HAP-1 (cell line): ENCODE results near the gene DAB1.

Experiments
- DNase-seq, 2 experiments: peaks; one replicate each; pipeline ENCODE4 v3.0.0-alpha.2; 2016 to 2020; ENCODE audit warnings: low spot score in 2 of 2
- H3K27me3 ChIP-seq: fragments of 250-450 bp; sonication (Bioruptor Pico); 2 replicates; pipeline ENCODE4 v1.5.1; 2020; ENCODE audit warnings: low read depth, mild to moderate bottlenecking, moderate library complexity
- H3K36me3 ChIP-seq: fragments of 250-450 bp; sonication (Bioruptor Pico); replicated peaks from 2 replicates; pipeline ENCODE4 v1.5.1; 2020; ENCODE audit warnings: mild to moderate bottlenecking
- H3K4me1 ChIP-seq: fragments of 250-450 bp; sonication (Bioruptor Pico); 2 replicates; pipeline ENCODE4 v1.5.1; 2020; ENCODE audit warnings: mild to moderate bottlenecking
- H3K4me3 ChIP-seq: fragments of 250-450 bp; sonication (Bioruptor Pico); 2 replicates; pipeline ENCODE4 v1.5.1; 2020; ENCODE audit warnings: mild to moderate bottlenecking, moderate library complexity
- H3K9me3 ChIP-seq: fragments of 250-450 bp; sonication (Bioruptor Pico); 2 replicates; pipeline ENCODE4 v1.5.1; 2020; ENCODE audit warnings: mild to moderate bottlenecking, moderate library complexity
- in situ Hi-C: fragments of 300-500 bp; cut with MboI; formaldehyde crosslinking; loops from 3 replicates; pipeline ENCODE4 v1.14.3; 2020; ENCODE audit warnings: low sequenced_read_pairs, inconsistent platforms, mixed read lengths

The DAB1 gene

DNA sequence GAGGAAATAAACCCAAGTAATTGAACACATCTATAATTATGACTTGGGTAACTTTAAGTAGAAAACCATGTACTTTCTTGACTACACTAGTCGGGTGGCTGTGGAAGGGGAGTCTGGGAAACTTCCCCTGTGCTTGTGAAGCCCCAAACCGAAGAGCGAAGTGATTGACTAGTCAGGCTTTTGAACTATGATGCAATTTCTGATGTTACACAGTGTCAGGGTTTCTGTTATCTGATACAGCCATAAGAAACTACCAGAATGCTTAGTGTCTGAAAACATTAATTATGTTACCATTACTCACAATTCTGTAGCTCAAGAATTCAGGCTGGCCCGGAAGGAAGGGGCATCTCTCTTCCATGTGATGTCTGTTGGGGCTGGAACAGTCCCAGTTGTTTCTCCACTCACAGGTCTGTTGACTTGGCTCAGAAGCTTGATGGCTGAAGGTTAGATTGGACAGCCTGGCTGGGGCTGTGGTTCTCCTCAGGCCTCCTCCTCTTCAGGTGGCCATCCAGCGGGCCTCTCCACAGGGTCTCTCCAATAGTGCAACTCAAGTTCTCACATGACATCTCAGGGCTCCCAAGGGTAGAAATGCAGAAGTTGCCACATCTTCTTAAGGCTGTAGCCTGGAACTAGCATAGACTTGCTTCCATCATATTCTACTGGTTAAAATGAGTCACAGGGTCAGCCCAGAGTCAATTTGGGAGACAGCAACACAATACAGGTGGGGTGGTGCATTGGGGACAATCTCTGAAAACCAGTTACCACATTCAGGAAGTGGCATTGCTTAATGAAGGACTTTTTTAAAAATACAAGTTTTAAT, 449.7 kb downstream of the DAB1 start:
- Histone ChIP-seq H3K4me3 (no peak overlapping the region), H3K4me1 (no peaks in the 10 kb centered on the region), H3K9me3 (no peaks in the 10 kb centered on the region), H3K27me3 (no peaks in the 10 kb centered on the region), H3K36me3 (no peaks in the 10 kb centered on the region)
- in situ Hi-C loops = no loop called here
- no peak for DNase-seq

DNA sequence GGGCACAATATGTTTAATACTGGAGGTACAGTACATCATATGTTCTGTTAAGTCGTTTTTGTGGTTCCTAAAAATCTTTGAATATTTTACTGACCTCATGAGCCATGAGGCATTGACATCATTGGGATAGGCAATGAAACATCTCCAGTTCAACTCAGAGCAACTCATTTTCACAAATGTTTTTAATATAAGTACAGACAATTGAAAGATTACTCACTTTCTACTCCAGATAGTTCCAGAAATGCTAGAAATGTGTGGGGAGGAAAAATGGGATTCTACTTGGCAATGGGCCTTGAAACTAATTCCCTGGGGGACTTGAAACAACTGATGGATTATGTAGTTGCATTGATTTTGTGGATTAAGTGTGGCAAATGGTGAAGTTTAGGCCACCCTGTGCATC, 450.9 kb downstream of the DAB1 start:
- in situ Hi-C loops = no loop called here
- no peaks in the 10 kb centered on the region for H3K27me3 ChIP-seq
- no peak overlapping the region for H3K4me3 ChIP-seq
- no peaks in the 10 kb centered on the region for H3K36me3 ChIP-seq
- H3K9me3 ChIP-seq = no peaks in the 10 kb centered on the region
- no peak for DNase-seq
- H3K4me1 ChIP-seq = no peaks in the 10 kb centered on the region

DNA sequence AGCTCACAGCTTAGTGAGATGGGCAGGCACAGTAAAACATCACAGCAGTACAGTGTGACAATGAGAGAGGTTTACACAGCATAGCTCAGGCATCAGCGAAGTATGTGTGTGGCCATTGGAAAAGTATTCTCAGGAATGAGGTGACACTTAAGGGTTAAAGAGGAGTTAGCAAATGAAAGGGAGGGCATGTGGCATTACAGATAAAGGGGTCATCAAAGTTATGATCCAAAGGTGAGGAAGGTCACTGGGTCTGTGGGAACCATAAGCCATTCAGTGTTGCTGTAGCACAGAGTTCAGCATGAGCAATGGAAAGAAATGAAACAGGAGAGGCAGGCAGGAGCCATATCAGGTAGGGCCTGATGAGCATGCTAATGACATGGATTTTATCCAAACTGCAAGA, 453.6 kb downstream of the DAB1 start:
- Histone ChIP-seq H3K9me3 (no peaks in the 10 kb centered on the region), H3K36me3 (no peaks in the 10 kb centered on the region), H3K4me3 (no peak overlapping the region), H3K4me1 (no peaks in the 10 kb centered on the region), H3K27me3 (no peaks in the 10 kb centered on the region)
- in situ Hi-C loops = no loop called here
- no peak for DNase-seq

DNA sequence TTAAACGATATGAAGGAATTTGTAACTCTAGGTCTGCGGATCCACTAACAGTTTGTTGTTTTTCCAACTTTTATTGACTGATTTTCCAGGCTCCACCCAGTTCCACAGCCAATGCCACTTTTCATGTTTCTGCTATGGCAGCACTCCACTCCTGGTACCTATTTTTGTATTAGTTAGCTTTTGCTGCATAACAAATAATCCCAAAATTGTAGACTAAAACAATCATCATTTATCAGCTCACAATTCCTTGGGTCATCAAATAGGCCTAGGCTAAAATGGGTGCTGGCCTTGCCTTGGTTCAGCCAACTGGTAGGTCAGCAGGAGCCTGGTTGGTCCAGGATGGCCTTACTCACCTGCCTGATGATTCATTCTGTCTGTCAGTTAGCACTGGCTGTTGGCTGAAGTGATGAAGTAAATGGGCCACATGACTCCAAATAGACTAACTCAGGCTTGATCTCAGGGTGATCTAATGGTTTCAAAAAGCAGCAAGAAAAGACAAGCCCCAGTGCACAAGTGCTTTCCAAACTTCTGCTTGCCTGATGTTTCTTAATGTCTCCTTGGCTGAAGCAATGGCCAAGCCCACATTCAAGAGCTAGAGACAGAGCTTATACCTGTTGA, 454.9 kb downstream of the DAB1 start:
- DNase-seq = no peak
- no peaks in the 10 kb centered on the region for H3K27me3 ChIP-seq
- H3K4me1 ChIP-seq = no peaks in the 10 kb centered on the region
- no peak overlapping the region for H3K4me3 ChIP-seq
- H3K9me3 ChIP-seq = no peaks in the 10 kb centered on the region
- H3K36me3 ChIP-seq = no peaks in the 10 kb centered on the region
- in situ Hi-C loops = no loop called here

DNA sequence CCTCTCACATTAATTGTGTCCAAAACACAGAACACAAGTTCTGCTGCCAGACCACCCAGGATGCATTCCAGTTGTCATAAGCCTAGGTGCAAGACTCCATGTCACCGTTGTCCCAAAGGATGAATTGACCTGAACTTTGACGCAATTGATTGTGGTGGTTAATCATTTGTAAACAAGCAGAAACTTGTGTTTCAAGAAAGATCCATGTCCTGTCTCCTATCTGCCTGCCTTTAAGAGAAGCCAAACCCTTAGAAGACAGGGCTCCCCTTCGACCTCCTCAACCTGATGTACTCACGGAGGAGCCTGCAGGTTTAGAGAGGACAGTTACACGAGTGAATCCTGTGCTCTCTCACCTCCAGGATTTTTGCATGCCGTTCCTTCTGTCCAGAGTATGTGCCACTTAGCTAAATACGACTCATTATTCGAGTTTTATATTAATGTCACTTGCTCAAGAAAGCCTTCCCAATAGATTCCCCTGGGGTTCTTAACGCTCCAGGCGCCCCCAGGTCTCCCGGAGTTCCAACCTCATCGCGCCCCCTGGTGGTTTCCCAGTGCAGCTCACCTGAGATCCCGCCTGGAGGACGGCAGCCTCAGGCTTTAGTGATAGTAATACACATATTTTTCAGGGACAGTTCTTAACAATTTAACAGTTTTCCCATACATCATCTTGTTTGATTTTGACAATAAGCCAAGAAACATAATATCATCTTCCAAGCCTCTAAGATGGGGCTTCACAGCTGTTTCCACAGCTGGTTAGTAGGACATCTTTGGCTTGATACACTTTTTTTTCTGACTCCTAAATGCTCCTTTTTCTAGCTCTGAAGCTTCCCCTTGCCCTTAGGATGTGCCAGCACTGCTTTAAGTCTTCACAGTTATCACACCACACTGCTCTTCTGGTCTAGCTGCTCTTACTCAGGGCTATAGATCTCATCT, 455.7 kb downstream of the DAB1 start:
- H3K36me3 ChIP-seq = no peaks in the 10 kb centered on the region
- DNase-seq = peak in 1 of 2 experiments; percentile 77
- in situ Hi-C loops = no loop called here
- no peaks in the 10 kb centered on the region for H3K4me1 ChIP-seq
- H3K9me3 ChIP-seq = no peaks in the 10 kb centered on the region
- no peaks in the 10 kb centered on the region for H3K27me3 ChIP-seq
- H3K4me3 ChIP-seq = no peak overlapping the region

DNA sequence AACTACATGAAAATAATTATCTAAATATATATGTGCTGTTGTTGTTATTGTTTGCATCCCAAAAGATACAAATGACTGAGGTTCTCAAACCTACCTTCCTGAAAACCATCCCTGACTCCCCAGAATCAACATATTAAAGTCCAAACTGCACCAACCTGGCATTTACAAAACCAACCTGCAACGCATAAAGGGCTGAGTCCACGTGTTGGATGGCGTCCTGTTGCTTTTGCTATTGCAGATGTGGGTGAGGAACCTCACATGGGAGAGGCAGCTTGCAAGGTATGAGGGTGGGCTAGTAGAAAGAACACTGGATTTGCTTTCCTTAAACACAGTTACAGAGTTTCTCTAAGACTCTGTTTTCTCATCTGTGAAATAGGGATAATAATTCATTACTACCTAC, 456.5 kb downstream of the DAB1 start:
- in situ Hi-C loops = no loop called here

DNA sequence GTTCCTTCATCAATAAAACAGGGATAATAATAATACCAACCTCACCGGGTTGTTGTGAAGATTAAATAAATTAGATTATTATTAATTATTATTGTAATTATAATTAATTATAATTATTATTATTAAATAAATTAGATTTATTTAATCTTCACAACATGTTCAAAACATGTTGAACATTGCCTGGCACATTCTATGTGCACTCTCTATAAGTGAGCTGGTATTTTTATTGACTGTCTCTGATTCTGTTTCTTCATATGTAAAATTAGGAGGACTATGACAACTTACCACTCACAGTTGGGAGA, 457.2 kb downstream of the DAB1 start:
- in situ Hi-C loops = no loop called here
- Histone ChIP-seq H3K4me1 (no peaks in the 10 kb centered on the region), H3K4me3 (no peak overlapping the region)

More for the DNA sequence above, 456.5 kb downstream of the DAB1 start:
- DNase-seq = no peak
- H3K27me3 ChIP-seq = no peaks in the 10 kb centered on the region
- H3K36me3 ChIP-seq = no peaks in the 10 kb centered on the region
- H3K9me3 ChIP-seq = no peaks in the 10 kb centered on the region
- H3K4me1 ChIP-seq = no peaks in the 10 kb centered on the region
- H3K4me3 ChIP-seq = no peak overlapping the region

DNA sequence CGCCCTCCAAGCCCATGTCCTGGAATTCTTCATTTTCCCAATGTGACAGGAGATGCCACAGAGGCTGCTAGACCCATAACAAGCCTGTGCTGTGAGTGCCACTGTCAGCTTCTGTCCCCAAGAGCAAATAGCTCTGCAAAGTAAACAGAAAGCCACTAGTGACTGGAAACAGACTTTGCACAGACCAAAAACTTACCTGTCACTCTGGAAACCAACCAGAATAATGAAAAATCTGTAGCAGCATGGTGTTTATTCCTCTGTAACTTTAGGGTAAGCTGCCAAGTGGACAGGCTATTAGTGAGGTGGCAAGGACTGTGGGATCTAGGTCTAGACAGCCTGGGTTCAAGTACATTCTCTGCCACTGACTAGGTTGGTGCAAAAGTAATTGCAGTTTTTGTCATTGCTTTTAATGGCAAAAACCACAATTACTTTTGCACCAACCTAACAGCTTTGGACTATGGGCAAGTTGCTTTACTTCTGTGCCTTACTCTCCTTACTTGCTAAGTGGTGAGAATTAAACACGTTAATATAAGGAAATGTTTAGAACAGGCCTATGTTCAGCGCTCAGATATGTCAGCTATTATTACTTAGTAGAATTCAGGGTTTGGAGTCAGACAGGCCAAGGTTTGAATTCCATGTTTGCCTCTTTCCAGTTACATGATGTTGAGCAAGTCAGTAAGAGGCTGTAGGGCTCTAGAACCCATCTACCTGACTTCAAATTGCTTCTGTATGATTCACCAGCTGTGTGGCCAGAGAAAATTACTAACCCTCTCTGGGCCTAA, 457.8 kb downstream of the DAB1 start, which contains the start of gene C8B:
TSS of gene C8B (minus strand) at position 100 of the 782 bp plus-strand sequence. CDS start at position 33, 67 bp downstream.
- H3K4me3 ChIP-seq = no peak within 1 kb of the TSS
- H3K36me3 ChIP-seq = no peaks in the 10 kb centered on the region
- no peaks in the 10 kb centered on the region for H3K9me3 ChIP-seq
- H3K27me3 ChIP-seq = no peaks in the 10 kb centered on the region
- no peak for DNase-seq
- H3K4me1 ChIP-seq = no peaks in the 10 kb centered on the region
- in situ Hi-C loops = no loop called here

More for the DNA sequence above, 457.2 kb downstream of the DAB1 start:
- no peaks in the 10 kb centered on the region for H3K27me3 ChIP-seq
- DNase-seq = no peak
- no peaks in the 10 kb centered on the region for H3K36me3 ChIP-seq
- no peaks in the 10 kb centered on the region for H3K9me3 ChIP-seq

DNA sequence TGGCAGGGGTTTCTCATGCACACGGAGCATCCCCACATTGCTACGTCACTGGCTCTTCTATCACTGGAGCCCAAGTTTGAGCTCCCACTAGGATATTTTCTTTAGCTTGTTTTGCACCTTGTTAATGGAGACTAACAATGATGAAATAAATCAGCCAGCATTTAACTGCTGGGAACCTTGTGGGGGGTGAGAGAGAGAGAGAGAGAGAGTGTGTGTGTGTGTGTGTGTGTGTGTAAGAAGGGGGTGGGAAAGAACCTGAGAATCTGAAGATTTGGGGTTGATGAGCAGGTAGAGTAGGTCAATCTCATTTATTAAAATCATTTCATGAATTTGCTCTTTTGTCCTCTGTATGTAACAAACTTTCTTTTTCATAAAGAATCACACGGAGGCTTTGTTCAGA, 458.7 kb downstream of the DAB1 start:
- Histone ChIP-seq H3K4me1 (no peaks in the 10 kb centered on the region), H3K27me3 (no peaks in the 10 kb centered on the region), H3K9me3 (no peaks in the 10 kb centered on the region), H3K36me3 (no peaks in the 10 kb centered on the region), H3K4me3 (no peak overlapping the region)
- in situ Hi-C loops = no loop called here
- no peak for DNase-seq

DNA sequence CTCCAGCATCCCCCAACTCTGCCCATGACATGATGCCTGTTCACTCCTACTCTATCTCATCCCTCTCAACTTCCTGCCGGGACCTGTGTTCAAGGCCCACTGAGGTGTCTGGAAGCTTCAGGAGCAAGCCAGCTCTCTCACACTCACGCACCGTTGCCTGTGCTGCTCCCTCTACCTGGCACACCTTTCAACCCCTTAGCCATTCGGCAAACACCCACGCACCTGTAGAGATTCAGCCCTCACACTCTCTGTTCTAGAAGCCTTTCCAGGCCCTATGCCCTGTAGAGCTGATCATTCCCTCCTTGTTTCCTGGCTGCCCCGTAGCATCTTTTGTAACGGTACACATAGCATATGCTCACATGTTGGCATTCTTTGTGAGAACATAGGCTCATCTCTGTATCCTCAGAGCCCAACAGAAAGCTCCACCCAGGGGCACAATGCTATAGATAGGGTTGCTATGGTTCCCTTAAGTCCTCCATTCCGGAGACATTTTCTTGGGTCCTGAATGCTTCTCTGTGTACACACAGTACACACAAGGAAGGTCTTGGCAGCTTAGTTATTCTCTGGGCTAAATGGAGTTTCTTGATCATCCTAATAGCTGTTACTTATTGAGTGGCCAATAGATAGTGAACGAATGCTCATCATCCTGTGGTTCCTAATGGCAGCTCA, 459.4 kb downstream of the DAB1 start:
- Histone ChIP-seq H3K27me3 (no peaks in the 10 kb centered on the region), H3K36me3 (no peaks in the 10 kb centered on the region), H3K4me3 (no peak overlapping the region), H3K4me1 (no peaks in the 10 kb centered on the region), H3K9me3 (no peaks in the 10 kb centered on the region)
- DNase-seq = no peak
- in situ Hi-C loops = no loop called here

DNA sequence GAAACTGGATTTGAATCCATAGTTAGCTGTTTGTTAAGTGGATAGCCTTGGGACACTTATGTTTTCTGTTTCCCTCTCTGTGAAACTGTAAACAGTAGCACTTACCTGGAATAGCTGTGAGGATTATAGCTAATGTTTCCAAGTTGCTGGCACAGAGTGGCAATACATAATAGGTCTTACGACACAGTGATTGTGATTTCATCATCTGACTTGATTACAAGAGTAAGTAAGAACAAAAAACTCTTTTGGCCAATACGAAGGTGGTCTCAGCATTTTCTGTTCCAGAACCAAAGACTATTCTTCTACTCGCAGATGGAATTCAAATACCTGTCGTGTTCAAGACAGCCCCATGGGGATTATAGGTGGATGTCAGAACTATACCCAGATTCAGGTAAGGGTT, 460.2 kb downstream of the DAB1 start:
- in situ Hi-C loops = no loop called here

DNA sequence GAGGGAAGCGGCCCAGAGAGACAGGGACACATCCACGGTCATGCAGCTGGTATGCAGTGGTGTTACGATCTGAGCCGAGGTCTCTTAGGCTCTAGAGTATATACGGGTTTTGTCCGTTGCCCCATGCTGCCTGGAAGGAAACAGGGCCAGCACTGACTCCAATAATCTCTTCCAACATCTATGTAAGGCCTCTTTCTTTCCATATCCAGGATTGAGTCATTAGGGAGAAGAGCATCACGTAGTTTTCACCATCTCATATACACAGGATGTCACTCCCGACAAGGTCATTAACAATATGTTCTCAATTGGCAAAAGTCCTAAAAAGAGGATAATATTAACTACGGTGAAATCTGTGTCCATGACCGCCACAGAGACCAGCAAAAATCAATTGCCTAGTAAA, 462.4 kb downstream of the DAB1 start:
- Histone ChIP-seq H3K36me3 (no peaks in the 10 kb centered on the region), H3K9me3 (no peaks in the 10 kb centered on the region), H3K4me1 (no peaks in the 10 kb centered on the region), H3K4me3 (no peak overlapping the region), H3K27me3 (no peaks in the 10 kb centered on the region)
- DNase-seq = no peak
- in situ Hi-C loops = no loop called here

More for the DNA sequence above, 460.2 kb downstream of the DAB1 start:
- Histone ChIP-seq H3K36me3 (no peaks in the 10 kb centered on the region), H3K27me3 (no peaks in the 10 kb centered on the region), H3K4me3 (no peak overlapping the region), H3K4me1 (no peaks in the 10 kb centered on the region), H3K9me3 (no peaks in the 10 kb centered on the region)
- no peak for DNase-seq

DNA sequence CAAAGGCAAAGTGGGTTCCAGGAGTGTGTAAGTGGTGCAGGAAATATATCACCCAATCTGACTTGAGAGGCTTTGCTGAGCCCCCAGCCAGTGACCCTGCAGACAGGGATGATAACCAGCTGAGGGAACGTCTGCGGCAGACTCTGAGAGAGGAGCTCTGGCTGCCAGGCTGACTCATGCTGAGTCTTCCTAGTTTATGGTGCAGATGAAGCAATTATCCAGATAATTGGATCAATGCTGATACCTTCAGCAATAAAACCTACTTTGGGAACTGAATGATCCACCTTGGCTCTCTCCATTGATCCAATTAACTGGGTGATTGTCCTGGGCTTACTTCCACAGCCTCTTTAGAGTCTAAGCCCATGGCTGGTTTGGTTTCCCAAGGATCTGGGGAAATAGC, 465.3 kb downstream of the DAB1 start:
- DNase-seq = no peak
- in situ Hi-C loops = no loop called here
- no peaks in the 10 kb centered on the region for H3K9me3 ChIP-seq

More for the DNA sequence above, 465.3 kb downstream of the DAB1 start:
- Histone ChIP-seq H3K4me3 (no peak overlapping the region), H3K27me3 (no peaks in the 10 kb centered on the region), H3K4me1 (no peaks in the 10 kb centered on the region), H3K36me3 (no peaks in the 10 kb centered on the region)
